LoVo (cell line): ENCODE results near the gene ENOSF1.
A peak's percentile ranks its signal among the peaks of the same experiment; 100 is the strongest.
"Not testable (repeated sequence)": the region's sequence is repeated elsewhere in the genome, so short reads cannot be mapped to it uniquely, and the experiment has no call there.

ENCODE experiments used
- DNase-seq: peaks from one replicate; pipeline ENCODE4 v3.0.0-alpha.2; 2016; ENCODE audit warnings: low spot score

The ENOSF1 gene, protein sequence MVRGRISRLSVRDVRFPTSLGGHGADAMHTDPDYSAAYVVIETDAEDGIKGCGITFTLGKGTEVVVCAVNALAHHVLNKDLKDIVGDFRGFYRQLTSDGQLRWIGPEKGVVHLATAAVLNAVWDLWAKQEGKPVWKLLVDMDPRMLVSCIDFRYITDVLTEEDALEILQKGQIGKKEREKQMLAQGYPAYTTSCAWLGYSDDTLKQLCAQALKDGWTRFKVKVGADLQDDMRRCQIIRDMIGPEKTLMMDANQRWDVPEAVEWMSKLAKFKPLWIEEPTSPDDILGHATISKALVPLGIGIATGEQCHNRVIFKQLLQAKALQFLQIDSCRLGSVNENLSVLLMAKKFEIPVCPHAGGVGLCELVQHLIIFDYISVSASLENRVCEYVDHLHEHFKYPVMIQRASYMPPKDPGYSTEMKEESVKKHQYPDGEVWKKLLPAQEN

DNA sequence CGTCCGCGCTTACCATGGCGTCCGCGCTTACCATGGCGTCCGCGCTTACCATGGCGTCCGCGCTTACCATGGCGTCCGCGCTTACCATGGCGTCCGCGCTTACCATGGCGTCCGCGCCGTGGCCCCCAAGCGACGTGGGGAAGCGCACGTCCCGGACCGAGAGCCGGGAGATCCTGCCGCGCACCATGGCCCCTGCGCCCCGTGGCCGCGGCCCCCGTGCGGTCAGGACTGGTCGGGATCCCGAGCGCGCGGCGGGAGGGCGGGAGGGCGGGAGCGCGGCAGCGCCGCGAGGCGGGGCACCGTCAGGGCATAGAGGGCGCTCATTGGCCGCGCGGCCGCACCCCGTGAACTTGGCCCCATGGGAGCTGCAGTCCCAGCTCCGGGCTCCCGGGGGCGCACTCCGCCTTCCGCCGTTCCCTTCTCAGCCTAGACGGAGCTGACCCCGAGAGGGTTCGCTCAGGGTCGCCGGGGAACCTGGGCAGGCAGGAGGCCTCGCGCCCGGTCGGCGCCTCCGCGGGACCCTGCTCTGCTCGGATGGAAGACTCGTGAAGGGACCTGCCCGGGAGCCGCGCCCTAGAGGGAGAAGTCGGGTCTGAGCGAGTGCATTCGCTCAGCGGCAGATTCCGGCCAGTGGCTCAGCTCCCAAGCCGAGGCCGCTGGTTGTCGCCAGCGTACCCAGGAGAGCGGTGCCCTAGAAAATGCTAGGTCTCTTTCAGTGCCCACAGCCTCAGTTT, at the start of gene ENOSF1:
Gene ENOSF1 (minus strand): TSS at position 230 of the 734 bp plus-strand sequence. CDS start 43 bp downstream, at position 187.
- DNase-seq, result peak; percentile 90

DNA sequence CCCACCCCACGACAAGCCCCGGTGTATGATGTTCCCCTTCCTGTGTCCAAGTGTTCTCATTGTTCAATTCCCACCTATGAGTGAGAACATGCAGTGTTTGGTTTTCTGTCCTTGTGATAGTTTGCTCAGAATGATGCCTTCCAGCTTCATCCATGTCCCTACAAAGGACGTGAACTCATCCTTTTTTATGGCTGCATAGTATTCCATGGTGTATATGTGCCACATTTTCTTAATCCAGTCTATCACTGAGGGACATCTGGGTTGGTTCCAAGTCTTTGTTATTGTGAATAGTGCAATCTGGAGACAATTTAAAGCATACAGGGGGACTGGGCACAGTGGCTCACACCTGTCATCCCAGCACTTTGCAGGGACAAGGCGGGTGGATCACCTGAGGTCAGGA, 47.4 kb upstream of the ENOSF1 start:
- not testable (repeated sequence) for DNase-seq

GRCh38 chr18:755506-755905, 43.1 kb upstream of the ENOSF1 start:
- DNase-seq, result no peak

DNA sequence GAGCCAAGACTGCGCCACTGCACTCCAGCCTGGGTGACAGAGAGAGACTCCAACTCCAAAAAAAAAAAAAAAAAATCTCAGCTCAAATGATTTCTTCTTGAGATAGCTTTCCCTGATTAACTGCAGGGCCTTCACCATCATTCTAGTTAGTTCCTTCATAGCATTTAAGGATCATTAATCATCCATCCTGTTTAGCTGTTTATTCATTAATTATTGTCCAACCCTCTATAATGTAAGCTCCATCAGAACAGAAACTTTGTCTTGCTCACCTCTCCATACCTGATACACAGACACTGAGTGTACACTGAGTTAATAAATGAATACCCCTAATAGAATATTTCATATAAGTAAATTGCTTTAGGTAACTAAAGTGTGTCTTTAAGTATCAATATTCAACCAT, 42.2 kb upstream of the ENOSF1 start:
- DNase-seq, result no peak

- no peak for DNase-seq
These were observed 38.0 kb upstream of the ENOSF1 start for GRCh38 chr18:750456-750855.

DNA sequence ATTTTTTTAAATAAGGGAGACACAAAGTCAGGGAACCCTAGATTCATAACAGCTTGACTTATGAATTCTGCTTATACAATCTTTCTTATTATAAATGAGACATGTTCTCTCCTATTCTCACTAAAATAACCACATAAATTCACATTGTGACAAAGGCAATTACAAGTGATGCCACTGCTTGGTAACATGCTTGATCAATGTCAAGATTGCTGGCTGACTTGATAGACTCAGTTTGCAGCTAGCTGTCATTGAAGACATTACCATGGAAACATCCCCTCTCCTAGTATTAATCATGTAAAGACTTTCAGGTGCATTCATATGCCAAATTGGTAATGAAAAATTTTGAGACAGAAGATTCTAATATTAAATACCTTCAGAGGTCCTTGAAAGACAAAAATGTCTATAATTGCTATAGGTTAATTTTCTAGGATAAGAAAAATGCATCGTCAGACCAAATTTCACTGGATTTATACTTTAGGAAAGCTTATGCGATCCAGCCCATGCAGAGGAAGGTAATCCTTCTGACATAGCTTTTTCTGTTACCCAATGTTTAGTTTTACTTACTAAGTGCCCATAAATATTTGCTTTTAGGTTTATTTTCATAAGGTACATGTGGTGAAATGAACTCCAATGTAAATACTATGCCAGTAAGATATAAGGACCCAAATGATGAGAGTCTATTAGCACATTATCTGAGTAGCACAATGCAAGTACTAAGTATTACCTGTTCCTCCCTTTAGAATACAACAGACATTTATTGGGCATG, 32.6 kb upstream of the ENOSF1 start:
- no peak for DNase-seq

DNA sequence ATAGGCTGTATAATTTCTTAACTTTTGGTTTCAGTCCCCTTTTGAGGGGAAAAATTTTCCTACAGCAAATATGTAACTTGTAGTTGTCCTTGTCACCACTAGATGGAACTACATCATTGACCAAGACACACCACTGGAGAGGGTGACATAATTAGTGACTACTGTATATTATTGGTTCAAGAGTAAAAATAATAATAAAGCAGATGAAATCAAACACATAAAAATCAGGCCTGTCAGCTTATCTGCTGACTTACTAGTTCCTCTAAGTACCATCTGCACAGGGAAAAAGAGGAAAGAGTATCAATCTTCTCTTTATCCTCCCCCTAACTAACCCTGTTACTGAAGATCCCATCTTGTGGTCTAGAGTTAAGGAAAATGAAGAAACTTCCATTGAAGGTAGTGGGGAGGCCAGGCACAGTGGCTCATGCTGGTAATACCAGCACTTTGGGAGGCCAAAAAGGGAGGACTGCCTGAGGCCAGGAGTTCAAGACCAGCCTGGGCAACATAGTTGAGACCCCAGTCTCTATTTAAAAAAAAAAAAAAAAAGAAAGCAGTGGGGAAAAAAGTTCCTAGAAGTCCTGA, 29.6 kb upstream of the ENOSF1 start:
- peak; percentile 36 for DNase-seq

DNA sequence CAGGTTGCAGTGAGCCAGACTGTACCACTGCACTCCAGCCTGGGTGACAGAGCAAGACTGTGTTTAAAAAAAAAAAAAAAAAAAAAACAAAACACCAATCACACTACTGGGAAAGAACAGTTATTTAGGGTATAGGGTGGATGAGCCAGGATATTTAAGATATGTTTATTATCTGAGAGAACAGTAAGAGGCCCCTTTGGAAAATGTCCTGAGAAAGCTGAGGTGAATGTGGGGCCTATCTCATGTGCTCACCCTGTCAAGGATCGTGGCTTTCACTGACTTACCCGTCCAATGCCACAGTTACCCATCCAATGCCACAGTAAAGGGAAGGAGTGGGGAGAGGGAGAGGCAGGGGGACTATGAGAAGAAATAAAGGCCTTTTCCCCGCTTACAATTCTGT, 19.9 kb upstream of the ENOSF1 start:
- no peak for DNase-seq

DNA sequence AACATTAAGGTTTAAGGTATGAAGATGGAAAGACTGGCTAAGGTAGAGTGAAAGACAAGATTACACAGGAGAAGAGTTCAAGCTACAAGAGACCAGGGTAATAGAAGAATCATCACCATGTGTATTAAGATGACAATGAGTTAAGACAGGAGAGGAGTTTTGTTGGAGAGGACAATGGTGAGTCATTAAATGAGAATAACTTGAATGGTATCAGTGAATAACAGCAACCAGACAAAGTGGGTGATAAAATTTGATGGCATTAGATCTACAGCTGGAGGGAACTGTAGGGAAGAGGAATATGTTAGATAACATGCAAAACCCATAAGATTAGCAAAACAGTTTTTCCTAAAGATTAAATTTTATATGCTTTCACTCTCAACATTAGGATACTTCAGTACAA, 18.8 kb upstream of the ENOSF1 start:
- DNase-seq, result no peak

GRCh38 chr18:730692-731091, 18.3 kb upstream of the ENOSF1 start:
- no peak for DNase-seq

DNA sequence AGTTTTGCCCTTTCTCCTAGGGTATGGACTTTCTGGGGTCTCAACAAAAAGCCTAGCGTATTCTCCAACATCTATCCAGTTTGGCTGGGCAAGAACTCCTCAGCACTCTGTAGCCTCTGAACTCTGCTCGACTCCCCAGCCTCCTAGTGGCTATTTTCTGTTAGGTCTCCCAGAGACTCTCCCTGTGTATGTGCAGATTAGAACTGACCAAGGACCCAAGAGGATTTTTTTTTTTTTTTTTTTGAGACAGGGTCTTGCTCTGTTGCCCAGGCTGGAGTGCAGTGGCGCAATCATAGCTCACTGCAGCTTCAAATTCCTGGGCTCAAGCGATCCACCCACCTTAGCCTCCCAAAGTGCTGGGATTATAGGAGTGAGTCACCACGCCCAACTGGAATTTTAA, 17.7 kb upstream of the ENOSF1 start:
- DNase-seq, result not testable (repeated sequence)

DNA sequence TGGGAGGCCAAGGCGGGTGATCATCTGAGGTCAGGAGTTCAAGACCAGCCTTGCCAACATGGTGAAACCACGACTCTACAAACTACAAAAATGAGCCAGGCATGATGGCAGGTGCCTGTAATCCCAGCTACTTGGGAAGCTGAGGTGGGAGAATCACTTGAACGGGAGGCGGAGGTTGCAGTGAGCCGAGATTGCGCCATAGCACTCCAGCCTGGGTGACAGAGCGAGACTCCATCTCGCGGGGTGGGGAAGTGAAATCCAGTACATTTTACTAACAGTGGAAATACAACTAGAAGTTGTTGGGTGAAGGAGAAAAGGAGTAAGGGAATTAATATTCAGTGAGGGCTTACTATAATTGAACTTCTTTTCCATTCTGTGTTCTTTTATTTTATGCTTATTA, 13.2 kb upstream of the ENOSF1 start:
- DNase-seq, result no peak

DNA sequence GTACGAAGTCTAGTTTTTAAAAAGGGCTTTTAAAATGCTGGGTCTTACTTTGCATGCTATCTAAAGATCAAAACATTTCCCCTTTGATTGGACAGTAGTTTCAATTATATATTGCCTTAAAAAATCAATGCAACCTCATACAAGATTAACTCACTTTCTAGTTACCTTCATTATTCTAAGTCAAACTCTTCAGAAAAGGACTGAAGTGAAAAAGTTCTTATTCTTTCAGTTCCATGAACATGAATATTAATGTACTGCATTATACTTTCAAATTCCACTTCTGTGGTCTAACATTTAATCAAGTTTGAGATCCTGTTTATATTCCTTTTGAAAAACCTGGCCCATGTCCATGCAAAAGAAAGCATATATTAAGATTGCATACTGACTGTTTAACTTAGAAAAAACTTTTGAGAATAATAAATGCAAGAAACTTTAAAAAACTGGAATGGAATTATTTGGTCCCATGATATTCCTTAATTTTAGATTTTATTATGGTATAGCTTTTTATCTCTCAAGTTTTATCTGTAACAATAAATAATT, 11.2 kb upstream of the ENOSF1 start:
- no peak for DNase-seq

DNA sequence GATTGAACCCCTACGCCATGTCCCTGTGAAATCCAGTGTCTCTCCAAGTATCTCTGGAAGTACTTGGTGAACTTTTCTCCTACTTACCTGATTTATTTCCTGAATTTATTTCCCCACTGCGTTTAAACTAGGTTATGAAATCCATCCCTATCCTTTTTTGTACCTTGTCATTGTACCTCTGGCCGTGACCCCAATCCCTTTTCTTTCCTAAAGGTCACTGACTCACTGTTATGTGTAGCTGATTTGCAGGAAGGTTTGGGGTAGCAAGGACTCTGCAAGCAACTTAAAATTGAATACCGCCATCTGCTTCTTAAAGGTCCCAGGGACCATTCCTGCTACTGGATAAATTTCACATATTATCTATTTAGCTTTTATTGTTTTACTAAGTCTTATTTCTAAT, 4.6 kb upstream of the ENOSF1 start:
- DNase-seq, result no peak

DNA sequence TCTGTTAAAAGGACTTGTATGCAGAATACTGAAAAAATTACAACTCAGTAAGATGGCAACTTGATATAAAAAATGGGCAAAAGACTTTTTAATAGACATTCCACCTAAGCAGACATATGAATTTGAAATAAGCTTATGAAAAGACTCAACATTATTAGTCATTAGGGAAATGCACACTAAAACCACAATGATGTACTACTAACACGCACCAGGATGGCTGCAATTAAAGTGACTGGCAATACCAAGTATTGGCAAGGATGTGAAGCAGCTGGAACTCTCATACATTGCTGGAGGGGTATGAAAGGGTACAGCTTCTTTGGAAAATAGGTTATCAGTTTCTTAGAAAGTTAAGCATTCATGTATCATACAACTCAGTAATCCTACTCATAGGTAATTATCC, 3.2 kb upstream of the ENOSF1 start:
- DNase-seq, result no peak

DNA sequence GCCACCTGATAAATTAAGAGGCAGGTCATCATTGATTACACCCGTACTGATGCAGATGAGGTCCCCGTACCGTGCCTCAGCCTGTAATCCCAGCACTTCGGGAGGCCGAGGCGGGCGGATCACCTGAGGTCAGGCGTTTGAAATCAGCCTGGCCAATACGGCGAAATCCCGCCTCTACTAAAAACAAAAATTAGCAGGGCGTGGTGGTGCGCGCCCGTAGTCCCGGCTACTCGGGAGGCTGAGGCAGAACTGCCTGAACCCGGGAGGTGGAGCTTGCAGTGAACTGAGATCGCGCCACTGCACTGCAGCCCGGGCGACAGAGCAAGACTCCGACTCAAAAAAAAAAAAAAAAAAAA, 683 bp upstream of the ENOSF1 start:
- DNase-seq, result no peak

DNA sequence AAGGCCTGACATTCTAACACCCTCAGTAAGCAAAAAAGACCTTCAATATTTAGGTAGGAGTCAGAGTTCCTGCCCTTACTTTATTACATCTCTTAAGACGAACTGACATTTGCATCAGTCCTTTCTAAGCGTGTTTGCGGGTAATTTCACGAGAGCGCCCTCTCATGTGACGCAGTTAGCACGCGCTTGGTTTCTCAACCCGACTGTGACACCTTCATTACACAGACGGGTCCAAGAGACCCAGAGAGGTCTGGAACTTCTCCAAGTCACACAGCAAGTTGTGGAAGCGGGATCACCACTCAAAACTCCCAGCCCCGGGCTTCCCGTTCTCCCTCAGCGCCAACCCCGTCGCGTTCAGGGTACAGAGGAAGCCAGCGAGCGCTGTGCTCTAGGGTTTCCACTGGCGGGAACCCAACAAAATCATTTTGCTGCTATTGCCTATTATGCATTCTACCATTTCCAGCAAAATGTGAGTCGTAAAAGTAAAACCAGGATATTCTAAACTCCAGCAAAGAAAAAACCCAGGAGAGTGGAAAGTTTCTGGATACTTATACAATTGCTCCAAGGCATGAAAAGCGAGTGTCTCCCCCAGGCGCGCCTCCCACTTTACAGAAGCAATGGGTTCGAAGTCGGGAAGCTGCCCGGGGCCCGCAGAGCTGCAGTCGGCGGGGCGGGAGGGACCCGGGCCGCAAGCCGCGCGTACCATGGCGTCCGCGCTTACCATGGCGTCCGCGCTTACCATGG, 601 bp downstream of the ENOSF1 start:
- peak; percentile 71 for DNase-seq

GRCh38 chr18:711310-711656, 1.1 kb downstream of the ENOSF1 start:
- DNase-seq, result no peak

- no peak for DNase-seq
These were observed 1.8 kb downstream of the ENOSF1 start for GRCh38 chr18:710418-711300.

GRCh38 chr18:709771-710170, 2.7 kb downstream of the ENOSF1 start:
- DNase-seq, result no peak
